HepG2 (cell line): Measurements from ENCODE around the gene ACADVL. TPM values are rescaled to one million over a fixed set of nuclear protein-coding genes. Genes with fewer than 3 reads are reported as not detected.

Experiments used
- ATF6 ChIP-seq: sonication (generic); formaldehyde crosslinking; conservative IDR thresholded peaks from 2 replicates; pipeline ENCODE4 v1.4.0; 2020; ENCODE audit warnings: missing genetic modification reagents
- HNRNPH1 ChIP-seq: fragments of 200-400 bp; formaldehyde crosslinking; optimal IDR thresholded peaks from 2 replicates; pipeline ENCODE3; 2017; ENCODE audit warnings: mild to moderate bottlenecking, low read depth, low read length
- IRF2 ChIP-seq: IDR thresholded peaks from 2 replicates; pipeline ENCODE4 v1.6.1; 2018; ENCODE audit warnings: missing genetic modification reagents, missing compliant biosample characterization
- NFE2L2 ChIP-seq: fragments of 150-350 bp; IDR thresholded peaks from 2 replicates; pipeline ENCODE4 v1.6.1; 2014; ENCODE audit warnings: low read length
- RBM22 ChIP-seq: fragments of 200-400 bp; formaldehyde crosslinking; optimal IDR thresholded peaks from 2 replicates; pipeline ENCODE3; 2017; ENCODE audit warnings: mild to moderate bottlenecking, low read length, moderate library complexity
- SRSF4 ChIP-seq: fragments of 200-400 bp; formaldehyde crosslinking; IDR thresholded peaks from one replicate; pipeline ENCODE4 v1.6.1; 2018; ENCODE audit warnings: mild to moderate bottlenecking, low read depth, low read length, moderate library complexity; ENCODE audit not compliant: poor library complexity, severe bottlenecking
- STAT6 ChIP-seq: sonication (generic); formaldehyde crosslinking; IDR thresholded peaks from 2 replicates; pipeline ENCODE4 v1.4.0; 2020; ENCODE audit warnings: missing genetic modification reagents, mild to moderate bottlenecking, borderline replicate concordance
- TCF12 ChIP-seq, 2 experiments: fragments of 450-650 bp in 1 of 2; sonication (generic) in 1 of 2; formaldehyde crosslinking in 1 of 2; IDR thresholded peaks; 2 replicates each; pipeline versions ENCODE4 v1.6.1 to v1.8.0; 2017 to 2022; ENCODE audit warnings: antibody characterized with exemption in 1 of 2, mild to moderate bottlenecking in 1 of 2, missing genetic modification reagents in 1 of 2, moderate library complexity in 1 of 2
- ZBTB14 ChIP-seq: sonication (generic); formaldehyde crosslinking; IDR thresholded peaks from 2 replicates; pipeline ENCODE4 v1.4.0; 2020; ENCODE audit warnings: missing genetic modification reagents
- ZIK1 ChIP-seq: sonication (generic); formaldehyde crosslinking; IDR thresholded peaks from 2 replicates; pipeline ENCODE4 v1.5.0; 2020; ENCODE audit warnings: mild to moderate bottlenecking, low read depth, missing genetic modification reagents, borderline replicate concordance
- ZNF17 ChIP-seq: sonication (generic); formaldehyde crosslinking; IDR thresholded peaks from 2 replicates; pipeline ENCODE4 v1.5.0; 2020; ENCODE audit warnings: mild to moderate bottlenecking, missing genetic modification reagents
- ZNF773 ChIP-seq: sonication (generic); formaldehyde crosslinking; IDR thresholded peaks from 2 replicates; pipeline ENCODE4 v1.4.0; 2020; ENCODE audit warnings: missing genetic modification reagents, borderline replicate concordance
- polyA plus RNA-seq, 8 experiments: library from polyadenylated mRNA; depleted of rRNA in 3 of 8; stranded (reverse) in 7 of 8; unstranded in 1 of 8; fragments of >200 nt; fragmentation: Illumina TruSeq in 4 of 8; extraction: Trizol in 4 of 8; gene quantifications; 2 replicates each; pipeline versions ENCODE4 v1.2.1 to v1.2.3, GENCODE V29; 2011 to 2016; ENCODE audit warnings: low read depth in 4 of 8, missing spikeins in 1 of 8, mixed read lengths in 1 of 8; ENCODE audit not compliant: insufficient read depth in 1 of 8
- total RNA-seq, 5 experiments: library from RNA; depleted of rRNA; stranded (reverse); fragments of >200 nt; fragmentation: Illumina TruSeq; extraction: Trizol; gene quantifications; 2 replicates each; pipeline ENCODE4 v1.2.3, GENCODE V29; 2016; ENCODE audit warnings: low read depth in 1 of 5
- TF ChIP-seq, protein P1 (sequence below): sonication (generic); formaldehyde crosslinking; IDR thresholded peaks from 2 replicates; pipeline ENCODE4 v1.8.0; 2022; ENCODE audit warnings: low read depth, missing genetic modification reagents
- TF ChIP-seq, protein P2 (sequence below): sonication (generic); formaldehyde crosslinking; IDR thresholded peaks from 2 replicates; pipeline ENCODE4 v1.4.0; 2020; ENCODE audit warnings: missing genetic modification reagents

The ACADVL gene
- total and polyA plus RNA-seq, 2 of the 13 experiments (the other 11 are each of a cell fraction or from before 2014, with no cell fraction given): 219 to 412 TPM

DNA sequence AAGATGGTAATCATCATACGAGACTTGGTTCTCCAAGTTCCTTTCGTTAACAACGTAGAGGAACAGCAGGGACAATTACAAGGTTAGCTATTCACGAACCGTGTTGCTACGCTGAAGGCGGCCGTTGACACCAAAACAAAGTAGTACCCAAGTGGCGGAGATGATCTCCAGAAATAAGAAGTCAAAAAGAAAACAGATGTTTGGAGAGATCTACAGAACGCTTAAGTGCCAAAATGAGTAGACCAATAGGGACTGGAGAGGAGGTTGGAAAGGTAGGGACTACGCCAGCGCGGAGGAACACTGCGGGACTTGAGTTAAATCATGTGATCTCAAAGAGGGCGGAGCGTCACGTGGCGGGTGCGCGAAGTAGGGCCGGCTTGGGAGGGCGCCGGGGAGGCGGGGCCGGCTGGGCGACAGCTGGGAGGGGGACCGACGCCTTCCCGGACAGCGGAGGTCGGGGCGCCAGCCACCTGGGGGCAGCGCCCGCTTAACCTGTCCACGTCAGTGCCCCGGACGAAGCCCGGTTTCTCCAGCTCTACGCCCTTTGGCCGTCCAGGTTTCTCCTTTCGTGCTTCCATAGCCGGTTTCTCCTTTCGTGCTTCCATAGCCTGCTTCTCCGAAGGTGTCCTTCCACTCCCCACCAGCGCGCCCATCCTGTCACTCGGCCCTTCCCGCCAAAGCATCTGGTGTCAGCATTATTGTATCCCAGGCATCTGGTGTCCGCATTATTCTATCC lies 23.1 kb downstream of the ACADVL start (continued):
- no peak; the same call in 1 of the 2 replicates for TF ChIP-seq ZBTB14 (CRISPR knock-in tag)
- TF ChIP-seq RBM22: peak; percentile 84
- no peak for TF ChIP-seq TCF12 (IDR thresholded peaks at IDR 0.05)
- no peak; the same call in 1 of the 2 replicates for TF ChIP-seq TCF12 (CRISPR knock-in tag; IDR thresholded peaks at IDR 0.05)
- no peak for TF ChIP-seq ZIK1 (CRISPR knock-in tag)
- TF ChIP-seq, protein P1, sequence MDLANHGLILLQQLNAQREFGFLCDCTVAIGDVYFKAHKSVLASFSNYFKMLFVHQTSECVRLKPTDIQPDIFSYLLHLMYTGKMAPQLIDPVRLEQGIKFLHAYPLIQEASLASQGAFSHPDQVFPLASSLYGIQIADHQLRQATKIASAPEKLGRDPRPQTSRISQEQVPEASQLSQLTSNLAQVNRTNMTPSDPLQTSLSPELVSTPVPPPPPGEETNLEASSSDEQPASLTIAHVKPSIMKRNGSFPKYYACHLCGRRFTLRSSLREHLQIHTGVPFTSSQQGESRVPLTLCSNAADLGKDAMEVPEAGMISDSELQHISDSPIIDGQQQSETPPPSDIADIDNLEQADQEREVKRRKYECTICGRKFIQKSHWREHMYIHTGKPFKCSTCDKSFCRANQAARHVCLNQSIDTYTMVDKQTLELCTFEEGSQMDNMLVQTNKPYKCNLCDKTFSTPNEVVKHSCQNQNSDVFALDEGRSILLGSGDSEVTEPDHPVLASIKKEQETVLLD (CRISPR knock-in tag): peak; percentile 70; the same call in 1 of the 2 replicates
- 0 out of 2 replicates have a peak, but pooled peaks have one; percentile 54 for TF ChIP-seq ATF6 (CRISPR knock-in tag)
- TF ChIP-seq, protein P2, sequence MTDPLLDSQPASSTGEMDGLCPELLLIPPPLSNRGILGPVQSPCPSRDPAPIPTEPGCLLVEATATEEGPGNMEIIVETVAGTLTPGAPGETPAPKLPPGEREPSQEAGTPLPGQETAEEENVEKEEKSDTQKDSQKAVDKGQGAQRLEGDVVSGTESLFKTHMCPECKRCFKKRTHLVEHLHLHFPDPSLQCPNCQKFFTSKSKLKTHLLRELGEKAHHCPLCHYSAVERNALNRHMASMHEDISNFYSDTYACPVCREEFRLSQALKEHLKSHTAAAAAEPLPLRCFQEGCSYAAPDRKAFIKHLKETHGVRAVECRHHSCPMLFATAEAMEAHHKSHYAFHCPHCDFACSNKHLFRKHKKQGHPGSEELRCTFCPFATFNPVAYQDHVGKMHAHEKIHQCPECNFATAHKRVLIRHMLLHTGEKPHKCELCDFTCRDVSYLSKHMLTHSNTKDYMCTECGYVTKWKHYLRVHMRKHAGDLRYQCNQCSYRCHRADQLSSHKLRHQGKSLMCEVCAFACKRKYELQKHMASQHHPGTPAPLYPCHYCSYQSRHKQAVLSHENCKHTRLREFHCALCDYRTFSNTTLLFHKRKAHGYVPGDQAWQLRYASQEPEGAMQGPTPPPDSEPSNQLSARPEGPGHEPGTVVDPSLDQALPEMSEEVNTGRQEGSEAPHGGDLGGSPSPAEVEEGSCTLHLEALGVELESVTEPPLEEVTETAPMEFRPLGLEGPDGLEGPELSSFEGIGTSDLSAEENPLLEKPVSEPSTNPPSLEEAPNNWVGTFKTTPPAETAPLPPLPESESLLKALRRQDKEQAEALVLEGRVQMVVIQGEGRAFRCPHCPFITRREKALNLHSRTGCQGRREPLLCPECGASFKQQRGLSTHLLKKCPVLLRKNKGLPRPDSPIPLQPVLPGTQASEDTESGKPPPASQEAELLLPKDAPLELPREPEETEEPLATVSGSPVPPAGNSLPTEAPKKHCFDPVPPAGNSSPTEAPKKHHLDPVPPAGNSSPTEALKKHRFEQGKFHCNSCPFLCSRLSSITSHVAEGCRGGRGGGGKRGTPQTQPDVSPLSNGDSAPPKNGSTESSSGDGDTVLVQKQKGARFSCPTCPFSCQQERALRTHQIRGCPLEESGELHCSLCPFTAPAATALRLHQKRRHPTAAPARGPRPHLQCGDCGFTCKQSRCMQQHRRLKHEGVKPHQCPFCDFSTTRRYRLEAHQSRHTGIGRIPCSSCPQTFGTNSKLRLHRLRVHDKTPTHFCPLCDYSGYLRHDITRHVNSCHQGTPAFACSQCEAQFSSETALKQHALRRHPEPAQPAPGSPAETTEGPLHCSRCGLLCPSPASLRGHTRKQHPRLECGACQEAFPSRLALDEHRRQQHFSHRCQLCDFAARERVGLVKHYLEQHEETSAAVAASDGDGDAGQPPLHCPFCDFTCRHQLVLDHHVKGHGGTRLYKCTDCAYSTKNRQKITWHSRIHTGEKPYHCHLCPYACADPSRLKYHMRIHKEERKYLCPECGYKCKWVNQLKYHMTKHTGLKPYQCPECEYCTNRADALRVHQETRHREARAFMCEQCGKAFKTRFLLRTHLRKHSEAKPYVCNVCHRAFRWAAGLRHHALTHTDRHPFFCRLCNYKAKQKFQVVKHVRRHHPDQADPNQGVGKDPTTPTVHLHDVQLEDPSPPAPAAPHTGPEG (CRISPR knock-in tag): no peak
- TF ChIP-seq HNRNPH1: no peak
- TF ChIP-seq IRF2 (CRISPR knock-in tag): peak; percentile 59
- no peak for TF ChIP-seq STAT6 (CRISPR knock-in tag)
- no peak for TF ChIP-seq ZNF17 (CRISPR knock-in tag)
- TF ChIP-seq ZNF773 (CRISPR knock-in tag): no peak
- no peak for TF ChIP-seq SRSF4
- no peak for TF ChIP-seq NFE2L2
